HEK293T (cell line): ENCODE results near the gene FTL.
A peak's percentile ranks its signal among the peaks of the same experiment; 100 is the strongest.

Source experiments
- CTCF ChIA-PET: fragments of 350-600 bp; formaldehyde crosslinking; extraction: SDS; loops from one replicate; lab custom pipeline; 2021; ENCODE audit warnings: antibody characterized with exemption, inconsistent platforms; lab: Yijun Ruan, JAX
- POLR2A ChIA-PET: fragments of 350-600 bp; formaldehyde crosslinking; extraction: SDS; loops from one replicate; lab custom pipeline; 2020; ENCODE audit warnings: antibody characterized with exemption, inconsistent platforms; lab: Yijun Ruan, JAX
- DNase-seq: peaks from one replicate; pipeline ENCODE4 v3.0.0; 2012; ENCODE audit warnings: mixed read lengths; ENCODE audit errors: extremely low spot score
- ARNT ChIP-seq: fragments of 450-650 bp; IDR thresholded peaks from 2 replicates; pipeline ENCODE4 v1.6.1; 2017; ENCODE audit warnings: mild to moderate bottlenecking
- BHLHE40 ChIP-seq: fragments of 450-650 bp; IDR thresholded peaks from 2 replicates; pipeline ENCODE4 v1.6.1; 2016; ENCODE audit warnings: mild to moderate bottlenecking, moderate library complexity, borderline replicate concordance
- CTBP1 ChIP-seq: fragments of 450-650 bp; IDR thresholded peaks from 2 replicates; pipeline ENCODE4 v1.6.1; 2016; ENCODE audit warnings: borderline replicate concordance
- ELF4 ChIP-seq: fragments of 450-650 bp; IDR thresholded peaks from 2 replicates; pipeline ENCODE4 v1.6.1; 2017; ENCODE audit warnings: antibody characterized with exemption
- FOXA1 ChIP-seq: fragments of 450-650 bp; IDR thresholded peaks from 2 replicates; pipeline ENCODE4 v1.6.1; 2016; ENCODE audit warnings: mild to moderate bottlenecking
- FOXK2 ChIP-seq: fragments of 450-650 bp; IDR thresholded peaks from 2 replicates; pipeline ENCODE4 v1.6.1; 2016; ENCODE audit warnings: mild to moderate bottlenecking
- FOXM1 ChIP-seq: fragments of 450-650 bp; IDR thresholded peaks from 2 replicates; pipeline ENCODE4 v1.6.1; 2017; ENCODE audit warnings: mild to moderate bottlenecking, borderline replicate concordance
- HDGF ChIP-seq: fragments of 450-650 bp; IDR thresholded peaks from 2 replicates; pipeline ENCODE4 v1.6.1; 2017; ENCODE audit warnings: antibody characterized with exemption, borderline replicate concordance
- L3MBTL2 ChIP-seq: fragments of 450-650 bp; conservative IDR thresholded peaks from 2 replicates; pipeline ENCODE4 v1.6.1; 2016; ENCODE audit warnings: mild to moderate bottlenecking
- LEF1 ChIP-seq: fragments of 450-650 bp; IDR thresholded peaks from 2 replicates; pipeline ENCODE4 v1.6.1; 2017; ENCODE audit warnings: mild to moderate bottlenecking, borderline replicate concordance
- NFRKB ChIP-seq: fragments of 450-650 bp; IDR thresholded peaks from 2 replicates; pipeline ENCODE4 v1.6.1; 2016; ENCODE audit warnings: mild to moderate bottlenecking, moderate library complexity
- PKNOX1 ChIP-seq: fragments of 450-650 bp; IDR thresholded peaks from 2 replicates; pipeline ENCODE4 v1.6.1; 2016
- SP1 ChIP-seq: fragments of 450-650 bp; IDR thresholded peaks from 2 replicates; pipeline ENCODE4 v1.6.1; 2017
- SUZ12 ChIP-seq: fragments of 450-650 bp; IDR thresholded peaks from 2 replicates; pipeline ENCODE4 v1.6.1; 2016; ENCODE audit warnings: mild to moderate bottlenecking
- TARDBP ChIP-seq: fragments of 450-650 bp; IDR thresholded peaks from 2 replicates; pipeline ENCODE4 v1.6.1; 2016
- ZNF384 ChIP-seq: fragments of 450-650 bp; IDR thresholded peaks from 2 replicates; pipeline ENCODE4 v1.6.1; 2016

Gene FTL

DNA sequence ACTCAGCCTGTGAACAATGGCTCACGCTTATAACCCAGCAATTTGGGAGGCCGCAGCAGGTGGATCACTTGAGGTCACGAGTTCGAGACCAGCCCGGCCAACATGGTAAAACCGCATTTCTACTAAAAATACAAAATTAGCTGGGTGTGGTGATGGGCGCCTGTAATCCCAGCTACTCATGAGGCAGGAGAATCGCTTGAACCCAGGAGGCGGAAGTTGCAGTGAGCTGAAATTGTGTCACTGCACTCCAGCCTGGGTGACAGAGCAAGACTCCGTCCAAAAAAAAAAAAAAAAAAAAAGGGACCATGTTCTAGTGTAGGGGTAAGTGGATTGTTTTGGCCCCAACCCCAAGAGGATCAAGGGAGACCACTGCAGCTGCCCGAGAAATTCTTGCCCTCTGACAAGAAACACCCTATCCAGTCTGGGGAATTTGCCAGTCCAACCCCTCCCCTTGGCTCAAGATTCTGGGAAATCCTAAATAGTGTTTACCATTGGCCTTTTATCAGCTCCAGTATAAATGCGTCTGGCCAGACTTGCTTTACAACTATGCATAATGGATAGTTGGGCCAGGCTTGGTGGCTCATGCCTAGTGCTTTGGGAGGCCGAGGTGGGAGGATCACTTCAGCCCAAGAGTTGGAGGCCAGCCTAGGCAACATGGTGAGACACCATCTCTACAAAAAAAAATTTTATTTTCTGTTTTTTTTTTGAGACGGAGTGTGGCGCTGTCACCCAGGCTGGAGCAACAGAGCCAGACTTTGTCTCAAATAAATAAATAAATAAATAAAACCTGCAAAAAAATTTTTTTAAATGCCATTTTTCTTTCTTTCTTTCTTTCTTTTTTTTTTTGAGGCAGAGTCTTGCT is 36.7 kb upstream of the FTL start:
- TF ChIP-seq HDGF (no peak), PKNOX1 (no peak), FOXK2 (no peak), SUZ12 (no peak), BHLHE40 (no peak), ELF4 (no peak), NFRKB (no peak), L3MBTL2 (no peak), FOXM1 (no peak), CTBP1 (no peak), TARDBP (no peak)
- no peak for DNase-seq
- ChIA-PET CTCF (no interaction called here), POLR2A (no interaction called here)

DNA sequence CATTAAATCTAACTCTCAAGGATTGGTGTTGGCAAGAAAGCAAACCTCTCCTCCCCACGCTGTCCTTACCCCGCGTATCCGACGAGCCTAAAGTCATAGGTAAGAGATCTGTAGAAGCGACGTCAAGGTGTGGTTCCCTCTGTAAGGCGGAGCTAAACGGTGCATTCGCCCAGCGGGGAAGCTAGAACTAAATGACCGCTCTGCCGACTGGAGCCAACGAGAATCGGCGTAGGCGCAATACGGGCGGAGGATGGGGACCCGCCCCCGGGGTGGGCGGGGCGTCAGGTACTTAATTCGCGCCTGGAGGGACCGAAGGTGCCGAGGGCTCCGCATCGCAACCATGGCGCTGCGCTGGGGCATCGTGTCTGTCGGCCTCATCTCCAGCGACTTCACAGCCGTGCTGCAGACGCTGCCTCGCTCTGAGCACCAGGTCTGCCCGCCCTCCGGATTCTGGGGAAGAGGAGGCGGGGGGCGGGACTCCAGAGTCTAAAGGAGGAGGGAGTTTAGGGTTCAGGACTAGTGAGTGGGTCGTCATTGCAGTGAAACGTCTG is 31.7 kb upstream of the FTL start, which contains the start of gene DHDH:
DHDH (plus strand) TSS at position 318 of the 551 bp plus-strand sequence; CDS start at position 341, 23 bp downstream.
- TF ChIP-seq PKNOX1 (no peak), L3MBTL2 (peak; percentile 63), SUZ12 (no peak)
- ChIA-PET CTCF (interaction anchor here (0.8 to 1.4 kb wide), 3 partner anchors 21 to 60 kb away, joined by 3 to 6 read pairs (median 3); partner anchors contain the start of genes BAX, GYS1 and RUVBL2), POLR2A (interaction anchor here (0.6 to 1.9 kb wide), 7 partner anchors 9 to 61 kb away, joined by 3 to 13 read pairs (median 4); partner anchors contain the start of genes BAX and PPP1R15A)

DNA sequence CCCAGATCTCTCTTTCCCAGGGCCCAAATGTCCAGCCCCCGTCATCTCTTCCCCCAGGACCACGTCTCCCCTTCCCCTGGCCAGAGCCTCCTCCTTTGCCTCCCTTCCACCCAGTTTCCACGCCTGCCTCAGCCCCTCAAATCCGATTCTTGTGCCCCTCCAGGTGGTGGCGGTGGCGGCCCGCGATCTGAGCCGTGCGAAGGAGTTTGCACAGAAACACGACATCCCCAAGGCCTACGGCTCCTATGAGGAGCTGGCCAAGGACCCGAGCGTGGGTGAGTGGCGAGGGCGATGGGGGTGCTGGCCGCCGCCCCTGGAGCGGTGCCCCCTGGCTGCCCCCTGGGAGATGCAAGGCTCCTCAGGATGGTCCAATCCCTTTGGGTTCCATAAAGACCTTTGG is 30.3 kb upstream of the FTL start:
- no peak for DNase-seq
- POLR2A ChIA-PET = interaction anchor here (0.8 kb wide), 1 partner anchor 20 kb away, joined by 3 read pairs; the partner anchor contains the start of gene BAX
- no peak for TF ChIP-seq CTBP1
- CTCF ChIA-PET = interaction anchor here (0.6 kb wide), 1 partner anchor 57 kb away, joined by 3 read pairs; no protein-coding TSS in a partner anchor

More for the DNA sequence above, 31.7 kb upstream of the FTL start, which contains the start of gene DHDH:
- peak; percentile 85 for DNase-seq

- ChIA-PET CTCF (no interaction called here), POLR2A (interaction anchor here (0.8 kb wide), 1 partner anchor 19 kb away, joined by 3 read pairs; the partner anchor contains the start of gene BAX)
- TF ChIP-seq BHLHE40 (no peak), ZNF384 (no peak), NFRKB (no peak), PKNOX1 (no peak), LEF1 (no peak)
- DNase-seq = no peak
These were observed 29.2 kb upstream of the FTL start for GRCh38 chr19:48935864-48936263.

DNA sequence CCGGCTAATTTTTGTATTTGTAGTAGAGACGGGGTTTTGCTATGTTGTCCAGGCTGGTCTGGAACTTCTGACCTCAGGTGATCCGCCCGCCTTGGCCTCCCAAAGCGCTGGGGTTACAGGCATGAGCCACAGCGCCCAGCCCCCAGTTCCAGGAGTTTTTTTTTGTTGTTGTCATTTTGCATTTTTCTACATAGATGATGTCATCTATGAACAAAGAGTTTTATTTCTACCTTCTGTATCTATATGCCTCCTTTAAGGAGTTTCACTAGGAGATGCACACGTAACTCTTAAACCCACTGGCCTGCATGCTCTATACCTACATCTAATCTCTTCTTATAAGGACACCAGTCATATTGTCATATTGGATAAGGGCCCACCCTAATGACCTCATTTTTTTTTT is 26.9 kb upstream of the FTL start:
- ChIA-PET POLR2A (no interaction called here), CTCF (no interaction called here)

More for the DNA sequence above, 26.9 kb upstream of the FTL start:
- no peak for DNase-seq
- TF ChIP-seq TARDBP = no peak
- no peak for TF ChIP-seq FOXM1
- no peak for TF ChIP-seq NFRKB
- no peak for TF ChIP-seq SP1
- no peak for TF ChIP-seq SUZ12
- no peak for TF ChIP-seq CTBP1
- no peak for TF ChIP-seq PKNOX1
- TF ChIP-seq LEF1 = no peak
- TF ChIP-seq FOXA1 = no peak
- TF ChIP-seq ZNF384 = no peak
- TF ChIP-seq FOXK2 = no peak
- no peak for TF ChIP-seq ELF4
- no peak for TF ChIP-seq ARNT
- no peak for TF ChIP-seq L3MBTL2
- TF ChIP-seq BHLHE40 = no peak
- TF ChIP-seq HDGF = no peak
